SK-N-SH treated with all-trans-retinoic acid at 6 μM for 48 hours (cell line): ENCODE results near the gene TTC28.
A peak's percentile ranks its signal among the peaks of the same experiment; 100 is the strongest.

Experiments used
- ATAC-seq: fragments of 200-7000 bp; cut with Tn5 transposase; 3 replicates; pipeline ENCODE4 v1.9.1; 2020; ENCODE audit warnings: mild to moderate bottlenecking, moderate library complexity
- ARNTL ChIP-seq: fragments of 450-650 bp; formaldehyde crosslinking; IDR thresholded peaks from 2 replicates; pipeline ENCODE4 v1.5.0; 2020; ENCODE audit warnings: low read depth, mild to moderate bottlenecking, moderate library complexity, borderline replicate concordance
- BACH2 ChIP-seq: fragments of 250-450 bp; sonication (Bioruptor Pico); IDR thresholded peaks from 2 replicates; pipeline ENCODE4 v1.9.0; 2021; ENCODE audit warnings: mild to moderate bottlenecking, borderline replicate concordance
- CSDC2 ChIP-seq: fragments of 250-450 bp; sonication (Bioruptor Pico); IDR thresholded peaks from 2 replicates; pipeline ENCODE4 v1.5.0; 2020; ENCODE audit warnings: mild to moderate bottlenecking, moderate library complexity
- ESRRG ChIP-seq: fragments of 250-450 bp; sonication (Bioruptor Pico); IDR thresholded peaks from 2 replicates; pipeline ENCODE4 v1.6.1; 2021; ENCODE audit warnings: mild to moderate bottlenecking
- GLIS3 ChIP-seq: fragments of 250-450 bp; sonication (Bioruptor Pico); IDR thresholded peaks from 2 replicates; pipeline ENCODE4 v1.5.0; 2020; ENCODE audit warnings: mild to moderate bottlenecking, moderate library complexity
- ISL1 ChIP-seq: fragments of 250-450 bp; sonication (Bioruptor Pico); IDR thresholded peaks from 2 replicates; pipeline ENCODE4 v2.1.2; 2022; ENCODE audit warnings: mild to moderate bottlenecking, moderate library complexity
- OSR1 ChIP-seq: fragments of 250-450 bp; sonication (Bioruptor Pico); IDR thresholded peaks from 2 replicates; pipeline ENCODE4 v1.8.0; 2022; ENCODE audit warnings: moderate library complexity, mild to moderate bottlenecking, inconsistent platforms
- RARB ChIP-seq: fragments of 250-450 bp; sonication (Bioruptor Pico); IDR thresholded peaks from 2 replicates; pipeline ENCODE4 v1.8.0; 2021; ENCODE audit warnings: mild to moderate bottlenecking, moderate library complexity
- SNAI2 ChIP-seq: fragments of 250-450 bp; sonication (Bioruptor Pico); IDR thresholded peaks from 2 replicates; pipeline ENCODE4 v1.5.0; 2020; ENCODE audit warnings: mild to moderate bottlenecking, moderate library complexity
- TCF4 ChIP-seq: fragments of 250-450 bp; sonication (Bioruptor Pico); IDR thresholded peaks from 2 replicates; pipeline ENCODE4 v1.8.0; 2021; ENCODE audit warnings: mild to moderate bottlenecking, moderate library complexity, borderline replicate concordance
- TOX ChIP-seq: fragments of 250-450 bp; sonication (Bioruptor Pico); IDR thresholded peaks from 2 replicates; pipeline ENCODE4 v1.8.0; 2021; ENCODE audit warnings: mild to moderate bottlenecking, moderate library complexity, borderline replicate concordance
- ZFP3 ChIP-seq: fragments of 250-450 bp; sonication (Bioruptor Pico); IDR thresholded peaks from 2 replicates; pipeline ENCODE4 v1.5.0; 2020; ENCODE audit warnings: mild to moderate bottlenecking, moderate library complexity
- ZNF70 ChIP-seq: fragments of 450-650 bp; formaldehyde crosslinking; IDR thresholded peaks from 2 replicates; pipeline ENCODE4 v1.5.0; 2020; ENCODE audit warnings: mild to moderate bottlenecking, moderate library complexity
- ZNF8 ChIP-seq: fragments of 450-650 bp; formaldehyde crosslinking; IDR thresholded peaks from 2 replicates; pipeline ENCODE4 v1.5.0; 2020; ENCODE audit warnings: mild to moderate bottlenecking, moderate library complexity
- TF ChIP-seq, protein P1 (sequence below): fragments of 250-450 bp; sonication (Bioruptor Pico); IDR thresholded peaks from 2 replicates; pipeline ENCODE4 v1.5.1; 2020; ENCODE audit warnings: low read depth, mild to moderate bottlenecking, moderate library complexity
- TF ChIP-seq, protein P2 (sequence below): fragments of 250-450 bp; sonication (Bioruptor Pico); IDR thresholded peaks from 2 replicates; pipeline ENCODE4 v1.5.0; 2020; ENCODE audit warnings: mild to moderate bottlenecking, moderate library complexity
- TF ChIP-seq, protein P3 (sequence below): fragments of 250-450 bp; sonication (Bioruptor Pico); IDR thresholded peaks from 2 replicates; pipeline ENCODE4 v1.8.0; 2021; ENCODE audit warnings: low read depth, mild to moderate bottlenecking, moderate library complexity, borderline replicate concordance
- TF ChIP-seq, protein P4 (sequence below): fragments of 250-450 bp; sonication (Bioruptor Pico); IDR thresholded peaks from 2 replicates; pipeline ENCODE4 v1.8.0; 2020; ENCODE audit warnings: mild to moderate bottlenecking, moderate library complexity, borderline replicate concordance

Gene TTC28

DNA sequence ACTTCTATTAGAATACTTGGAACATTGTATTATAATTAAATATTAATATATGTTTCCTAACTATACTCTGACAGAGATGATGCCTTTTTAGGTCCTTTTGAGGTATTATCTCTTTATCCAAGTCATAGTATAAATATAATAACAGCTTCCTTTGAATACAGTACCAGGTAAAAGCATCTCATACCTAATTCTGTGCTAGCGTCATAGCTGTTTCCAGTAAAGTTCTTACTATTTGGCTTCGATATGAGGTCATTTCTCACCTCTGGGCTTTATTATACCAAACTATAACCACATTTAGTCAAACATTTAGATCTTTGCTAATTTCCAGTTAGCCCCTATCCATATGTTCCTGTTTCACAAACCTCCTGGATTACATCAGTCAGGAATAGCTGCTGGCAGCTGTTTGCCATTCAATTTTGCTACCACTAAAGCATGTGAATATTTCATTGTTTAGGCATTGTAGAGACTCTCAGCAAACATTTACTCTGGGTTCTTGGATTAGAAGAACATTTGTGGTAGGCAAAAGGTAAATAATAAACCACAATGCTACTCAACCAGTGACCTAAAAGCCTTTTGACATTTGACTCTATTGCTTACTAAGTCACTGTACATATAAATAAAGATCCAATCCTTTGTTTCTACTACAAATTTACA is 255.1 kb downstream of the TTC28 start:
- no peak for ATAC-seq

DNA sequence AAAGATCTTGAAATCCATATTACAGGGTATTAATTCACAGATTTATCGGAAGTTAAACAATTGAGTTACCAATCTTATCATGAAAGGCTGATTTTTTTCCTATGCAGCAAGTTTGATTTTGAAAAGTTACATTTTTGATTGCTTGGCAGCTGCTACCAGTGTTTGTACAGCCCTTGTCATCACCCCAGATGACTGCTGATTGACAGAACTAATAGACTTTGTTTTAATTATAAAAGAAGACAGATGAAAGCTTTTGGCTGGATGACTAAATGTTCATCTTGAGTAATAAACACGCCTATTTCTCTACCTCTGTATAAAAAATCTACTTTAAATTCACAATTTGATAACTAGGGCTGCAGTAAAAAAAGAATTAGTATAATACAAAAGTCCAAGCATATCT is 259.7 kb downstream of the TTC28 start:
- TF ChIP-seq TCF4, result no peak
- no peak for TF ChIP-seq BACH2
- TF ChIP-seq ISL1 (CRISPR knock-in tag), result peak; percentile 50; the same call in 1 of the 2 replicates
- TF ChIP-seq ARNTL (CRISPR knock-in tag), result no peak
- no peak for TF ChIP-seq ZNF70
- no peak for TF ChIP-seq SNAI2
- no peak for TF ChIP-seq OSR1 (CRISPR knock-in tag)
- TF ChIP-seq, protein P1, sequence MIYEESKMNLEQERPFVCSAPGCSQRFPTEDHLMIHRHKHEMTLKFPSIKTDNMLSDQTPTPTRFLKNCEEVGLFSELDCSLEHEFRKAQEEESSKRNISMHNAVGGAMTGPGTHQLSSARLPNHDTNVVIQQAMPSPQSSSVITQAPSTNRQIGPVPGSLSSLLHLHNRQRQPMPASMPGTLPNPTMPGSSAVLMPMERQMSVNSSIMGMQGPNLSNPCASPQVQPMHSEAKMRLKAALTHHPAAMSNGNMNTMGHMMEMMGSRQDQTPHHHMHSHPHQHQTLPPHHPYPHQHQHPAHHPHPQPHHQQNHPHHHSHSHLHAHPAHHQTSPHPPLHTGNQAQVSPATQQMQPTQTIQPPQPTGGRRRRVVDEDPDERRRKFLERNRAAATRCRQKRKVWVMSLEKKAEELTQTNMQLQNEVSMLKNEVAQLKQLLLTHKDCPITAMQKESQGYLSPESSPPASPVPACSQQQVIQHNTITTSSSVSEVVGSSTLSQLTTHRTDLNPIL (CRISPR knock-in tag), result no peak
- ATAC-seq, result no peak

More for the DNA sequence above, 255.1 kb downstream of the TTC28 start:
- no peak for TF ChIP-seq ZFP3 (CRISPR knock-in tag)
- TF ChIP-seq ZNF70, result peak; percentile 60
- TF ChIP-seq, protein P2, sequence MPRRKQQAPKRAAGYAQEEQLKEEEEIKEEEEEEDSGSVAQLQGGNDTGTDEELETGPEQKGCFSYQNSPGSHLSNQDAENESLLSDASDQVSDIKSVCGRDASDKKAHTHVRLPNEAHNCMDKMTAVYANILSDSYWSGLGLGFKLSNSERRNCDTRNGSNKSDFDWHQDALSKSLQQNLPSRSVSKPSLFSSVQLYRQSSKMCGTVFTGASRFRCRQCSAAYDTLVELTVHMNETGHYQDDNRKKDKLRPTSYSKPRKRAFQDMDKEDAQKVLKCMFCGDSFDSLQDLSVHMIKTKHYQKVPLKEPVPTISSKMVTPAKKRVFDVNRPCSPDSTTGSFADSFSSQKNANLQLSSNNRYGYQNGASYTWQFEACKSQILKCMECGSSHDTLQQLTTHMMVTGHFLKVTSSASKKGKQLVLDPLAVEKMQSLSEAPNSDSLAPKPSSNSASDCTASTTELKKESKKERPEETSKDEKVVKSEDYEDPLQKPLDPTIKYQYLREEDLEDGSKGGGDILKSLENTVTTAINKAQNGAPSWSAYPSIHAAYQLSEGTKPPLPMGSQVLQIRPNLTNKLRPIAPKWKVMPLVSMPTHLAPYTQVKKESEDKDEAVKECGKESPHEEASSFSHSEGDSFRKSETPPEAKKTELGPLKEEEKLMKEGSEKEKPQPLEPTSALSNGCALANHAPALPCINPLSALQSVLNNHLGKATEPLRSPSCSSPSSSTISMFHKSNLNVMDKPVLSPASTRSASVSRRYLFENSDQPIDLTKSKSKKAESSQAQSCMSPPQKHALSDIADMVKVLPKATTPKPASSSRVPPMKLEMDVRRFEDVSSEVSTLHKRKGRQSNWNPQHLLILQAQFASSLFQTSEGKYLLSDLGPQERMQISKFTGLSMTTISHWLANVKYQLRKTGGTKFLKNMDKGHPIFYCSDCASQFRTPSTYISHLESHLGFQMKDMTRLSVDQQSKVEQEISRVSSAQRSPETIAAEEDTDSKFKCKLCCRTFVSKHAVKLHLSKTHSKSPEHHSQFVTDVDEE (CRISPR knock-in tag), result no peak
- TF ChIP-seq ESRRG (CRISPR knock-in tag), result no peak
- TF ChIP-seq BACH2, result no peak
- TF ChIP-seq, protein P1 (CRISPR knock-in tag), result no peak

DNA sequence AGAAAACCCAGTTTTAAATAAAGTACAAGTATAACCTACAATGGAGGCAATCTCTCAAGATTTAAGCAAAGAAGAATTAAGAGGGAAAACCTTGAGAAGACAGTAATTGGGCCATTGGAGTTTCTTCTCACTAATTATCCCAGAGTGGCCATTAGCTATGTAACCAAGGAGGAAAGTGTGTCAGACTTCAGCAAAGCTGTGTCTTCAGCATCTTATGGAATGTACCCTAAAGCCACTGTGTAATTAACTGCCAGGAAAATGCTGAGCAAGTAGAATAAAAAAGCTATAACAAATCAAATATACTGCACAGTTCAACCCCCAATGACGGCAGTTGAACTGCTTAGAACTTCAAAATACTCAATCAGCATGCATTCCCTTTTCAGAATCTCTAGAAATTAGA is 261.6 kb downstream of the TTC28 start:
- no peak for ATAC-seq
- no peak for TF ChIP-seq ARNTL (CRISPR knock-in tag)
- TF ChIP-seq, protein P1 (CRISPR knock-in tag), result no peak
- TF ChIP-seq GLIS3 (CRISPR knock-in tag), result no peak
- TF ChIP-seq ESRRG (CRISPR knock-in tag), result no peak
- TF ChIP-seq ZNF8 (CRISPR knock-in tag), result no peak
- no peak for TF ChIP-seq ZNF70
- TF ChIP-seq TOX (CRISPR knock-in tag), result no peak
- TF ChIP-seq CSDC2 (CRISPR knock-in tag), result no peak
- no peak for TF ChIP-seq ISL1 (CRISPR knock-in tag)
- TF ChIP-seq RARB, result no peak
- no peak for TF ChIP-seq TCF4
- TF ChIP-seq ZFP3 (CRISPR knock-in tag), result no peak
- TF ChIP-seq, all 23 proteins: peak for 0

DNA sequence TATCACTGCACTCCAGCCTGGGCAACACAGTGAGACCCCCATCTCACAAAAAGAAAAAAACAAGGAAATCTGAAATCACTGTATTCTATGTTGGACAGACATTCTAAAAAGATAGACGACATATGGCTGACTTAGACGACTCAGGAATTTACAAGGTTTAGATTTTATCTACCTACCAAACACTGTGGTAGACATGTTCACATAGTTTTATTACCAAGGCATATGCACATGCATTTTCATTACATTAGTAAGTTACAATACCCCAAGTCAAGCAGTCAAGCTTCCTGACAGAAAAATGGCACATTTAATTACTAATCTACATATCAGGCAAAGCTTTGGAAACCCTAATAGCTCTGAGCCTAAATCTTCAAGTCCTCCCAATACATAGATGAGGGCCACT is 262.2 kb downstream of the TTC28 start:
- no peak for ATAC-seq
- TF ChIP-seq ZNF8 (CRISPR knock-in tag) (peak; percentile 64), ZFP3 (CRISPR knock-in tag) (no peak)

DNA sequence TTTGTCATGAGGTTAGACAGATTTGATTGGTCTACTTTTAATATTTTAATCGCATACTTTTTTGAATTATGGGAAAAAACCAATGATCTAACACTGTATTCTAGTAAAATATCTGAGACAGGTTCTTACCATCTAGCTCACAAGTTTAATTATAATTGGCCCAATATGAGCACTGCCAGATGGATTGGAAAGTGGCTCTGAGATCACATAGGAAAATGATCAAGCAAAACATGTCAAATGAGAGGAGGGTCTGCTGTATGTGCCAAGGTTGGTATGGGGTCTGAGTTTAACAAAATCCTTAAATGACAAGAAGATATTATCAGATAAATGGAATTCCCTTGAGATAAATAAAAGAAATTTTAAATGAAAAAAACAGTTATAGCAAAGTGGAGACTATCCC is 264.7 kb downstream of the TTC28 start:
- ATAC-seq, result no peak
- no peak for TF ChIP-seq ZNF8 (CRISPR knock-in tag)
- TF ChIP-seq GLIS3 (CRISPR knock-in tag), result no peak

DNA sequence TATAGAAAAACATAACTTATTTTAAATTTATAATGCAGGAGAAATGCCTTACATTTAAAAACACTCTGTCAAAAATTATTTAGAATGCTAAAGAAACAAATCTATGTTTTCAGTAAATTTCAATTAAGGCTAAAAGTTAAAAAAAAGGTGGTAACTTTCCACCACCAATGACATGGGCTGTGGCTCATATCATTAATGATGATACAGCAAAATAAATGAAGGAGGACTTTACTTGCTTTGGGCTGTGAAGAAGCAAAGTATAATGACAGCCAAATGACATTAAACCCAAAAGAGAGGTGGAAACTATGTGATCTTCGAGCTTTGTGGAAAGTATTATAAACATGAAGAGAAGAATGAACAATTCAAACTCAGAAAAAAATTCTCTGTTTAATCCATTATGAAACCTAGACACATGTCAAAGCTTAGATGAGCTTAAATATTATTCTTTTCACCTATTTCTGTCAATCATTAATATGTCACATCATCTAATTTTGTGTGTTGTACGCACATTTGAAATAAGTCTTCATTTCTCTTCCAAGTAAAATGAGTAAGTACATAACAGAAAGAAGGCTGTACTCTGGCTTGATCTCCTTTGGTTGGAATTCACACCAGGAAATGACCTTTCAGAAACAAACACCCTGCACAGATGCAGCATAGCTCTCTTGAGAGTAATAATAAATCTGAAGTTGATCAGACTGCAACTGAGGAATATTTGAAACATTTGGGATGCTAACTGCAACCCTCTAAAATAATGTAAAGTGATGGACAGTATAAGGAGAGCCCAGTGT is 265.8 kb downstream of the TTC28 start:
- no peak for ATAC-seq
- TF ChIP-seq SNAI2 (no peak), CSDC2 (CRISPR knock-in tag) (no peak), OSR1 (CRISPR knock-in tag) (no peak), ZFP3 (CRISPR knock-in tag) (no peak)
- TF ChIP-seq, protein P3, sequence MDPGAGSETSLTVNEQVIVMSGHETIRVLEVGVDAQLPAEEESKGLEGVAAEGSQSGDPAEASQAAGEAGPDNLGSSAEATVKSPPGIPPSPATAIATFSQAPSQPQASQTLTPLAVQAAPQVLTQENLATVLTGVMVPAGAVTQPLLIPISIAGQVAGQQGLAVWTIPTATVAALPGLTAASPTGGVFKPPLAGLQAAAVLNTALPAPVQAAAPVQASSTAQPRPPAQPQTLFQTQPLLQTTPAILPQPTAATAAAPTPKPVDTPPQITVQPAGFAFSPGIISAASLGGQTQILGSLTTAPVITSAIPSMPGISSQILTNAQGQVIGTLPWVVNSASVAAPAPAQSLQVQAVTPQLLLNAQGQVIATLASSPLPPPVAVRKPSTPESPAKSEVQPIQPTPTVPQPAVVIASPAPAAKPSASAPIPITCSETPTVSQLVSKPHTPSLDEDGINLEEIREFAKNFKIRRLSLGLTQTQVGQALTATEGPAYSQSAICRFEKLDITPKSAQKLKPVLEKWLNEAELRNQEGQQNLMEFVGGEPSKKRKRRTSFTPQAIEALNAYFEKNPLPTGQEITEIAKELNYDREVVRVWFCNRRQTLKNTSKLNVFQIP (CRISPR knock-in tag), result no peak
- TF ChIP-seq, protein P4, sequence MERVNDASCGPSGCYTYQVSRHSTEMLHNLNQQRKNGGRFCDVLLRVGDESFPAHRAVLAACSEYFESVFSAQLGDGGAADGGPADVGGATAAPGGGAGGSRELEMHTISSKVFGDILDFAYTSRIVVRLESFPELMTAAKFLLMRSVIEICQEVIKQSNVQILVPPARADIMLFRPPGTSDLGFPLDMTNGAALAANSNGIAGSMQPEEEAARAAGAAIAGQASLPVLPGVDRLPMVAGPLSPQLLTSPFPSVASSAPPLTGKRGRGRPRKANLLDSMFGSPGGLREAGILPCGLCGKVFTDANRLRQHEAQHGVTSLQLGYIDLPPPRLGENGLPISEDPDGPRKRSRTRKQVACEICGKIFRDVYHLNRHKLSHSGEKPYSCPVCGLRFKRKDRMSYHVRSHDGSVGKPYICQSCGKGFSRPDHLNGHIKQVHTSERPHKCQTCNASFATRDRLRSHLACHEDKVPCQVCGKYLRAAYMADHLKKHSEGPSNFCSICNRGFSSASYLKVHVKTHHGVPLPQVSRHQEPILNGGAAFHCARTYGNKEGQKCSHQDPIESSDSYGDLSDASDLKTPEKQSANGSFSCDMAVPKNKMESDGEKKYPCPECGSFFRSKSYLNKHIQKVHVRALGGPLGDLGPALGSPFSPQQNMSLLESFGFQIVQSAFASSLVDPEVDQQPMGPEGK, result no peak
